HG02973 (cell line): ENCODE results near the gene ZNF326.

ENCODE experiments used
- ATAC-seq: cut with Tn5 transposase; IDR thresholded peaks from one replicate; pipeline ENCODE4 v1.9.1; 2021; ENCODE audit warnings: moderate library complexity; ENCODE audit not compliant: unreplicated experiment

ZNF326 gene

GRCh38 chr1:89994805-89995597 lies at the start of gene ZNF326:
Gene ZNF326 (plus strand): TSS chr1:89995110. CDS start chr1:89995258, 148 bp downstream.
- ATAC-seq = peak; percentile 94

- ATAC-seq = peak; percentile 78
Observed at GRCh38 chr1:89945852-89946476, 48.9 kb upstream of the ZNF326 start.

- no peak for ATAC-seq
Observed at GRCh38 chr1:89946532-89946931, 48.4 kb upstream of the ZNF326 start.

- no peak for ATAC-seq
Observed at GRCh38 chr1:89948722-89949345, 46.1 kb upstream of the ZNF326 start.

- no peak for ATAC-seq
Observed at GRCh38 chr1:89949991-89950624, 44.8 kb upstream of the ZNF326 start.

GRCh38 chr1:89950703-89951102 lies 44.2 kb upstream of the ZNF326 start:
- no peak for ATAC-seq

- no peak for ATAC-seq
Observed at GRCh38 chr1:89951766-89952604, 42.9 kb upstream of the ZNF326 start.

- no peak for ATAC-seq
Observed at GRCh38 chr1:89952605-89953130, 42.2 kb upstream of the ZNF326 start.

GRCh38 chr1:89953131-89953626 lies 41.7 kb upstream of the ZNF326 start:
- ATAC-seq = no peak

- no peak for ATAC-seq
Observed at GRCh38 chr1:89953929-89954328, 41.0 kb upstream of the ZNF326 start.

- ATAC-seq = no peak
Observed at GRCh38 chr1:89954401-89954800, 40.5 kb upstream of the ZNF326 start.

GRCh38 chr1:89955311-89956205 lies 39.4 kb upstream of the ZNF326 start:
- no peak for ATAC-seq

- no peak for ATAC-seq
Observed at GRCh38 chr1:89957107-89957506, 37.8 kb upstream of the ZNF326 start.

- ATAC-seq = no peak
Observed at GRCh38 chr1:89958851-89959654, 35.9 kb upstream of the ZNF326 start.

GRCh38 chr1:89959719-89960118 lies 35.2 kb upstream of the ZNF326 start:
- no peak for ATAC-seq

GRCh38 chr1:89962024-89962741 lies 32.7 kb upstream of the ZNF326 start:
- no peak for ATAC-seq

- ATAC-seq = no peak
Observed at GRCh38 chr1:89962742-89963075, 32.2 kb upstream of the ZNF326 start.
